ENCODE data around the gene TMCO4.
A peak's percentile ranks its signal among the peaks of the same experiment; 100 is the strongest.

The TMCO4 gene

GRCh38 chr1:19814244-19814661 is 14.5 kb upstream of the TMCO4 start:
- H3K27me3 ChIP-seq (ENCODE audit: control insufficient read depth in 1 of 2, insufficient read depth in 2 of 2, low read length in 2 of 2) = no peaks in the 10 kb centered on the region
- peak overlapping the region; percentile 72 to 75 for H3K4me3 ChIP-seq (ENCODE audit: low read depth in 1 of 2, low read length in 2 of 2)
- peak overlapping the region; percentile 89 for H3K27ac ChIP-seq (ENCODE audit: low read depth, low read length)
- H3K4me1 ChIP-seq (ENCODE audit: control insufficient read depth in 1 of 2, insufficient read depth in 2 of 2, low read length in 2 of 2) = peaks cover 16 to 19% of the 10 kb centered on the region in 2 donors
- no peaks in the 10 kb centered on the region for H3K36me3 ChIP-seq (ENCODE audit: control insufficient read depth in 1 of 2, insufficient read depth in 2 of 2, low read length in 2 of 2)
- H3K9me3 ChIP-seq (ENCODE audit: control insufficient read depth in 1 of 2, low read length in 2 of 2) = no peaks in the 10 kb centered on the region
- H3K9ac ChIP-seq (ENCODE audit: low read depth in 1 of 2, low read length in 2 of 2) = peak overlapping the region; percentile 82 to 85

- Histone ChIP-seq H3K4me3 (ENCODE audit: low read depth in 1 of 2, low read length in 2 of 2) (peak overlapping the region; percentile 72 to 75), H3K27ac (ENCODE audit: low read depth, low read length) (peak overlapping the region; percentile 89), H3K27me3 (ENCODE audit: control insufficient read depth in 1 of 2, insufficient read depth in 2 of 2, low read length in 2 of 2) (no peaks in the 10 kb centered on the region), H3K36me3 (ENCODE audit: control insufficient read depth in 1 of 2, insufficient read depth in 2 of 2, low read length in 2 of 2) (no peaks in the 10 kb centered on the region), H3K4me1 (ENCODE audit: control insufficient read depth in 1 of 2, insufficient read depth in 2 of 2, low read length in 2 of 2) (peaks cover 12 to 19% of the 10 kb centered on the region in 2 donors), H3K9ac (ENCODE audit: low read depth in 1 of 2, low read length in 2 of 2) (peak overlapping the region; percentile 82 to 85), H3K9me3 (ENCODE audit: control insufficient read depth in 1 of 2, low read length in 2 of 2) (no peaks in the 10 kb centered on the region)
Observed at GRCh38 chr1:19813643-19813960, 13.9 kb upstream of the TMCO4 start.

GRCh38 chr1:19812875-19813642 is 13.3 kb upstream of the TMCO4 start:
- peaks cover 12 to 19% of the 10 kb centered on the region in 2 donors for H3K4me1 ChIP-seq (ENCODE audit: control insufficient read depth in 1 of 2, insufficient read depth in 2 of 2, low read length in 2 of 2)
- H3K27ac ChIP-seq (ENCODE audit: low read depth, low read length) = peak overlapping the region; percentile 89
- H3K4me3 ChIP-seq (ENCODE audit: low read depth in 1 of 2, low read length in 2 of 2) = peak overlapping the region; percentile 72 to 75
- H3K9me3 ChIP-seq (ENCODE audit: control insufficient read depth in 1 of 2, low read length in 2 of 2) = no peaks in the 10 kb centered on the region
- peak overlapping the region; percentile 82 to 85 for H3K9ac ChIP-seq (ENCODE audit: low read depth in 1 of 2, low read length in 2 of 2)
- no peaks in the 10 kb centered on the region for H3K27me3 ChIP-seq (ENCODE audit: control insufficient read depth in 1 of 2, insufficient read depth in 2 of 2, low read length in 2 of 2)
- no peaks in the 10 kb centered on the region for H3K36me3 ChIP-seq (ENCODE audit: control insufficient read depth in 1 of 2, insufficient read depth in 2 of 2, low read length in 2 of 2)

- Histone ChIP-seq H3K27me3 (ENCODE audit: control insufficient read depth in 1 of 2, insufficient read depth in 2 of 2, low read length in 2 of 2) (no peaks in the 10 kb centered on the region), H3K27ac (ENCODE audit: low read depth, low read length) (no peak overlapping the region), H3K9me3 (ENCODE audit: control insufficient read depth in 1 of 2, low read length in 2 of 2) (no peaks in the 10 kb centered on the region), H3K4me1 (ENCODE audit: control insufficient read depth in 1 of 2, insufficient read depth in 2 of 2, low read length in 2 of 2) (peaks cover 12 to 16% of the 10 kb centered on the region in 2 donors), H3K4me3 (ENCODE audit: low read depth in 1 of 2, low read length in 2 of 2) (peak overlapping the region in 1 of 2 donors; percentile 21), H3K36me3 (ENCODE audit: control insufficient read depth in 1 of 2, insufficient read depth in 2 of 2, low read length in 2 of 2) (no peaks in the 10 kb centered on the region), H3K9ac (ENCODE audit: low read depth in 1 of 2, low read length in 2 of 2) (peak overlapping the region in 1 of 2 donors; percentile 18)
Observed at GRCh38 chr1:19811206-19811851, 11.6 kb upstream of the TMCO4 start.

GRCh38 chr1:19809044-19809750 is 9.5 kb upstream of the TMCO4 start:
- Histone ChIP-seq H3K4me1 (ENCODE audit: control insufficient read depth in 1 of 2, insufficient read depth in 2 of 2, low read length in 2 of 2) (peaks cover 8 to 13% of the 10 kb centered on the region in 2 donors), H3K27me3 (ENCODE audit: control insufficient read depth in 1 of 2, insufficient read depth in 2 of 2, low read length in 2 of 2) (no peaks in the 10 kb centered on the region), H3K9ac (ENCODE audit: low read depth in 1 of 2, low read length in 2 of 2) (no peak overlapping the region)

GRCh38 chr1:19808351-19808750 is 8.6 kb upstream of the TMCO4 start:
- Histone ChIP-seq H3K4me1 (ENCODE audit: control insufficient read depth in 1 of 2, insufficient read depth in 2 of 2, low read length in 2 of 2) (peaks cover 8 to 13% of the 10 kb centered on the region in 2 donors), H3K9ac (ENCODE audit: low read depth in 1 of 2, low read length in 2 of 2) (no peak overlapping the region), H3K27me3 (ENCODE audit: control insufficient read depth in 1 of 2, insufficient read depth in 2 of 2, low read length in 2 of 2) (no peaks in the 10 kb centered on the region)

More at GRCh38 chr1:19809044-19809750, 9.5 kb upstream of the TMCO4 start:
- no peaks in the 10 kb centered on the region for H3K9me3 ChIP-seq (ENCODE audit: control insufficient read depth in 1 of 2, low read length in 2 of 2)
- H3K27ac ChIP-seq (ENCODE audit: low read depth, low read length) = no peak overlapping the region
- H3K4me3 ChIP-seq (ENCODE audit: low read depth in 1 of 2, low read length in 2 of 2) = no peak overlapping the region
- no peaks in the 10 kb centered on the region for H3K36me3 ChIP-seq (ENCODE audit: control insufficient read depth in 1 of 2, insufficient read depth in 2 of 2, low read length in 2 of 2)

GRCh38 chr1:19804831-19805251 is 5.1 kb upstream of the TMCO4 start:
- Histone ChIP-seq H3K36me3 (ENCODE audit: control insufficient read depth in 1 of 2, insufficient read depth in 2 of 2, low read length in 2 of 2) (no peaks in the 10 kb centered on the region), H3K27ac (ENCODE audit: low read depth, low read length) (no peak overlapping the region), H3K4me3 (ENCODE audit: low read depth in 1 of 2, low read length in 2 of 2) (no peak overlapping the region), H3K9ac (ENCODE audit: low read depth in 1 of 2, low read length in 2 of 2) (no peak overlapping the region), H3K27me3 (ENCODE audit: control insufficient read depth in 1 of 2, insufficient read depth in 2 of 2, low read length in 2 of 2) (no peaks in the 10 kb centered on the region), H3K4me1 (ENCODE audit: control insufficient read depth in 1 of 2, insufficient read depth in 2 of 2, low read length in 2 of 2) (peaks cover 0 to 5% of the 10 kb centered on the region in 2 donors), H3K9me3 (ENCODE audit: control insufficient read depth in 1 of 2, low read length in 2 of 2) (no peaks in the 10 kb centered on the region)

More at GRCh38 chr1:19808351-19808750, 8.6 kb upstream of the TMCO4 start:
- Histone ChIP-seq H3K4me3 (ENCODE audit: low read depth in 1 of 2, low read length in 2 of 2) (no peak overlapping the region), H3K36me3 (ENCODE audit: control insufficient read depth in 1 of 2, insufficient read depth in 2 of 2, low read length in 2 of 2) (no peaks in the 10 kb centered on the region), H3K27ac (ENCODE audit: low read depth, low read length) (no peak overlapping the region), H3K9me3 (ENCODE audit: control insufficient read depth in 1 of 2, low read length in 2 of 2) (no peaks in the 10 kb centered on the region)

GRCh38 chr1:19802269-19802668 is 2.6 kb upstream of the TMCO4 start:
- Histone ChIP-seq H3K9me3 (ENCODE audit: control insufficient read depth in 1 of 2, low read length in 2 of 2) (no peaks in the 10 kb centered on the region), H3K27ac (ENCODE audit: low read depth, low read length) (no peak overlapping the region), H3K27me3 (ENCODE audit: control insufficient read depth in 1 of 2, insufficient read depth in 2 of 2, low read length in 2 of 2) (no peaks in the 10 kb centered on the region), H3K4me3 (ENCODE audit: low read depth in 1 of 2, low read length in 2 of 2) (no peak overlapping the region), H3K36me3 (ENCODE audit: control insufficient read depth in 1 of 2, insufficient read depth in 2 of 2, low read length in 2 of 2) (no peaks in the 10 kb centered on the region), H3K9ac (ENCODE audit: low read depth in 1 of 2, low read length in 2 of 2) (no peak overlapping the region), H3K4me1 (ENCODE audit: control insufficient read depth in 1 of 2, insufficient read depth in 2 of 2, low read length in 2 of 2) (peaks cover 11 to 17% of the 10 kb centered on the region in 2 donors)

- peak overlapping the region; percentile 92 for H3K27ac ChIP-seq (ENCODE audit: low read depth, low read length)
Observed at GRCh38 chr1:19800076-19800804, 524 bp upstream of the TMCO4 start.

More at GRCh38 chr1:19800076-19800804, 524 bp upstream of the TMCO4 start:
- H3K36me3 ChIP-seq (ENCODE audit: control insufficient read depth in 1 of 2, insufficient read depth in 2 of 2, low read length in 2 of 2) = no peaks in the 10 kb centered on the region
- H3K4me1 ChIP-seq (ENCODE audit: control insufficient read depth in 1 of 2, insufficient read depth in 2 of 2, low read length in 2 of 2) = peaks cover 11 to 17% of the 10 kb centered on the region in 2 donors
- H3K27me3 ChIP-seq (ENCODE audit: control insufficient read depth in 1 of 2, insufficient read depth in 2 of 2, low read length in 2 of 2) = no peaks in the 10 kb centered on the region
- peak overlapping the region; percentile 69 to 82 for H3K4me3 ChIP-seq (ENCODE audit: low read depth in 1 of 2, low read length in 2 of 2)
- no peaks in the 10 kb centered on the region for H3K9me3 ChIP-seq (ENCODE audit: control insufficient read depth in 1 of 2, low read length in 2 of 2)
- peak overlapping the region; percentile 66 to 72 for H3K9ac ChIP-seq (ENCODE audit: low read depth in 1 of 2, low read length in 2 of 2)

Data from duodenal mucosa (tissue), 2 donors.